GM21576 (cell line): ENCODE results near the gene TUBB8.
"Not testable (repeated sequence)": the region's sequence is repeated elsewhere in the genome, so short reads cannot be mapped to it uniquely, and the experiment has no call there.

Experiments used
- ATAC-seq: cut with Tn5 transposase; IDR thresholded peaks from one replicate; pipeline ENCODE4 v1.9.1; 2021; ENCODE audit warnings: mild to moderate bottlenecking, moderate library complexity; ENCODE audit not compliant: unreplicated experiment

Gene TUBB8

GRCh38 chr10:48996-49395 lies at the start of gene TUBB8:
Gene TUBB8 (minus strand): TSS chr10:49296. CDS start chr10:49238, 58 bp downstream.
- ATAC-seq, result no peak

GRCh38 chr10:96466-96865 lies 47.4 kb upstream of the TUBB8 start:
- no peak for ATAC-seq

GRCh38 chr10:95356-96115 lies 46.4 kb upstream of the TUBB8 start:
- no peak for ATAC-seq

GRCh38 chr10:94613-95012 lies 45.5 kb upstream of the TUBB8 start:
- no peak for ATAC-seq

GRCh38 chr10:92846-93245 lies 43.8 kb upstream of the TUBB8 start:
- ATAC-seq, result no peak

- ATAC-seq, result no peak
Observed at GRCh38 chr10:92153-92552, 43.1 kb upstream of the TUBB8 start.

- no peak for ATAC-seq
Observed at GRCh38 chr10:91313-91712, 42.2 kb upstream of the TUBB8 start.

- no peak for ATAC-seq
Observed at GRCh38 chr10:90161-90560, 41.1 kb upstream of the TUBB8 start.

GRCh38 chr10:89248-89647 lies 40.2 kb upstream of the TUBB8 start:
- no peak for ATAC-seq

GRCh38 chr10:88253-88652 lies 39.2 kb upstream of the TUBB8 start:
- ATAC-seq, result no peak

- no peak for ATAC-seq
Observed at GRCh38 chr10:87177-88080, 38.3 kb upstream of the TUBB8 start.

GRCh38 chr10:86031-86430 lies 36.9 kb upstream of the TUBB8 start:
- ATAC-seq, result no peak

GRCh38 chr10:85044-85443 lies 35.9 kb upstream of the TUBB8 start:
- ATAC-seq, result no peak

GRCh38 chr10:83930-84530 lies 34.9 kb upstream of the TUBB8 start:
- no peak for ATAC-seq

- no peak for ATAC-seq
Observed at GRCh38 chr10:80477-81105, 31.5 kb upstream of the TUBB8 start.

GRCh38 chr10:79532-80215 lies 30.6 kb upstream of the TUBB8 start:
- ATAC-seq, result no peak

- ATAC-seq, result no peak
Observed at GRCh38 chr10:78556-78955, 29.5 kb upstream of the TUBB8 start.

GRCh38 chr10:74266-74621 lies 25.1 kb upstream of the TUBB8 start:
- ATAC-seq, result not testable (repeated sequence)

- ATAC-seq, result not testable (repeated sequence)
Observed at GRCh38 chr10:73543-74265, 24.6 kb upstream of the TUBB8 start.

GRCh38 chr10:68156-68555 lies 19.1 kb upstream of the TUBB8 start:
- not testable (repeated sequence) for ATAC-seq
